H9 (cell line): ENCODE results near the gene MARCHF6. TPM values are rescaled to one million over a fixed set of nuclear protein-coding genes. Genes with fewer than 3 reads are reported as not detected.

Experiments
- DNase-seq: peaks from one replicate; pipeline ENCODE4 v3.0.0-alpha.2; 2017
- H2AFZ ChIP-seq: one replicate; pipeline ENCODE4 v1.6.1; 2013; ENCODE audit warnings: mild to moderate bottlenecking, low read length, control low read depth, moderate library complexity
- H2AK5ac ChIP-seq: 2 replicates; pipeline ENCODE4 v1.6.1; 2013; ENCODE audit warnings: low read length, control low read depth, mixed read lengths; ENCODE audit not compliant: insufficient read length
- H2BK120ac ChIP-seq: one replicate; pipeline ENCODE4 v1.6.1; 2013; ENCODE audit warnings: low read depth, mild to moderate bottlenecking, low read length, control low read depth, inconsistent platforms; ENCODE audit not compliant: poor library complexity, severe bottlenecking
- H2BK12ac ChIP-seq: 2 replicates; pipeline ENCODE4 v1.6.1; 2013; ENCODE audit warnings: low read length, control low read depth, mixed read lengths, low read depth; ENCODE audit not compliant: insufficient read length
- H2BK15ac ChIP-seq: 2 replicates; pipeline ENCODE4 v1.6.1; 2013; ENCODE audit warnings: low read depth, low read length, control low read depth
- H2BK20ac ChIP-seq: one replicate; pipeline ENCODE4 v1.6.1; 2013; ENCODE audit warnings: low read depth, mild to moderate bottlenecking, low read length, control low read depth, inconsistent platforms; ENCODE audit not compliant: poor library complexity, severe bottlenecking
- H2BK5ac ChIP-seq: 2 replicates; pipeline ENCODE4 v1.6.1; 2013; ENCODE audit warnings: low read length, control low read depth, mixed read lengths; ENCODE audit not compliant: insufficient read length
- H3K14ac ChIP-seq: 2 replicates; pipeline ENCODE4 v1.6.1; 2013; ENCODE audit warnings: low read length, control low read depth; ENCODE audit not compliant: insufficient read depth
- H3K18ac ChIP-seq: 2 replicates; pipeline ENCODE4 v1.6.1; 2013; ENCODE audit warnings: low read depth, mild to moderate bottlenecking, mixed read lengths, low read length, control low read depth; ENCODE audit not compliant: insufficient read length
- H3K23ac ChIP-seq: 2 replicates; pipeline ENCODE4 v1.6.1; 2013; ENCODE audit warnings: low read length, control low read depth, mixed read lengths, low read depth; ENCODE audit not compliant: insufficient read length
- H3K23me2 ChIP-seq: 2 replicates; pipeline ENCODE4 v1.6.1; 2013; ENCODE audit warnings: low read depth, mild to moderate bottlenecking, mixed read lengths, low read length, control low read depth; ENCODE audit not compliant: insufficient read length, poor library complexity, severe bottlenecking
- H3K27ac ChIP-seq: 2 replicates; pipeline ENCODE4 v1.5.1; 2013; ENCODE audit warnings: low read length, control low read depth, mixed read lengths, low read depth; ENCODE audit not compliant: insufficient read length
- H3K27me3 ChIP-seq: 2 replicates; pipeline ENCODE4 v1.6.1; 2013; ENCODE audit warnings: low read length, control low read depth, inconsistent platforms; ENCODE audit not compliant: insufficient read depth
- H3K4ac ChIP-seq: 2 replicates; pipeline ENCODE4 v1.6.1; 2013; ENCODE audit warnings: low read depth, mild to moderate bottlenecking, control low read depth, inconsistent platforms, low read length, moderate library complexity
- H3K4me1 ChIP-seq: 2 replicates; pipeline ENCODE4 v1.6.1; 2013; ENCODE audit warnings: low read length, control low read depth, inconsistent platforms; ENCODE audit not compliant: insufficient read depth
- H3K4me2 ChIP-seq: 2 replicates; pipeline ENCODE4 v1.6.1; 2013; ENCODE audit warnings: low read length, control low read depth, mixed read lengths; ENCODE audit not compliant: insufficient read length, insufficient read depth
- H3K56ac ChIP-seq: 2 replicates; pipeline ENCODE4 v1.6.1; 2013; ENCODE audit warnings: low read depth, mild to moderate bottlenecking, mixed read lengths, low read length, control low read depth; ENCODE audit not compliant: insufficient read length
- H3K79me1 ChIP-seq: 2 replicates; pipeline ENCODE4 v1.6.1; 2013; ENCODE audit warnings: low read depth, mild to moderate bottlenecking, moderate library complexity, low read length, control low read depth, inconsistent platforms; ENCODE audit not compliant: insufficient read depth, poor library complexity, severe bottlenecking
- H3K79me2 ChIP-seq: 2 replicates; pipeline ENCODE4 v1.6.1; 2013; ENCODE audit warnings: low read length, control low read depth, inconsistent platforms; ENCODE audit not compliant: insufficient read depth
- H3K9ac ChIP-seq: 2 replicates; pipeline ENCODE4 v1.6.1; 2013; ENCODE audit warnings: low read length, control low read depth, mixed read lengths; ENCODE audit not compliant: insufficient read length; ENCODE audit errors: extremely low read depth
- H3K9me3 ChIP-seq: one replicate; pipeline ENCODE4 v1.6.1; 2013; ENCODE audit warnings: low read depth, low read length, inconsistent platforms; ENCODE audit not compliant: control insufficient read depth
- H3T11ph ChIP-seq: one replicate; pipeline ENCODE4 v1.6.1; 2013; ENCODE audit warnings: mild to moderate bottlenecking, low read length, control low read depth, inconsistent platforms
- H4K20me1 ChIP-seq: one replicate; pipeline ENCODE4 v1.6.1; 2013; ENCODE audit not compliant: control insufficient read depth, insufficient read length, insufficient read depth
- H4K5ac ChIP-seq: 2 replicates; pipeline ENCODE4 v1.6.1; 2013; ENCODE audit warnings: low read depth, mild to moderate bottlenecking, mixed read lengths, low read length, control low read depth; ENCODE audit not compliant: insufficient read length
- H4K8ac ChIP-seq: replicated peaks from 2 replicates; pipeline ENCODE4 v1.6.1; 2013; ENCODE audit warnings: low read length, control low read depth, mixed read lengths, low read depth; ENCODE audit not compliant: insufficient read length
- H4K91ac ChIP-seq: 2 replicates; pipeline ENCODE4 v1.6.1; 2013; ENCODE audit warnings: low read depth, mild to moderate bottlenecking, moderate library complexity, mixed read lengths, low read length, control low read depth; ENCODE audit not compliant: insufficient read length
- H3K27ac Mint-ChIP-seq, 3 experiments: 2 replicates in 2 of 3; 3 replicates in 1 of 3; pipeline ENCODE4 v1.8.0; 2020 to 2021; ENCODE audit warnings: mixed read lengths in 3 of 3, mild to moderate bottlenecking in 1 of 3, moderate library complexity in 1 of 3
- H3K27me3 Mint-ChIP-seq: 2 replicates; pipeline ENCODE4 v1.8.0; 2021; ENCODE audit warnings: low read depth, mild to moderate bottlenecking, moderate library complexity, mixed read lengths
- H3K36me3 Mint-ChIP-seq, 3 experiments: 2 replicates in 2 of 3; 3 replicates in 1 of 3; pipeline ENCODE4 v1.8.0; 2020 to 2021; ENCODE audit warnings: low read depth in 3 of 3, mixed read lengths in 3 of 3; ENCODE audit not compliant: insufficient read depth in 1 of 3
- H3K4me1 Mint-ChIP-seq, 2 experiments: 2 replicates each; pipeline ENCODE4 v1.8.0; 2020; ENCODE audit warnings: mixed read lengths in 2 of 2
- H3K4me3 Mint-ChIP-seq, 2 experiments: 2 replicates in 1 of 2; 3 replicates in 1 of 2; pipeline ENCODE4 v1.8.0; 2020 to 2021; ENCODE audit warnings: mild to moderate bottlenecking in 2 of 2, mixed read lengths in 2 of 2, moderate library complexity in 1 of 2
- H3K9me3 Mint-ChIP-seq, 2 experiments: 2 replicates in 1 of 2; 3 replicates in 1 of 2; pipeline ENCODE4 v1.8.0; 2020; ENCODE audit warnings: mild to moderate bottlenecking in 2 of 2, mixed read lengths in 2 of 2, moderate library complexity in 1 of 2
- WGBS: extraction: QIAGEN DNeasy Blood & Tissue Kit; methylation state at CpG from one replicate; pipeline ENCODE4 v1.1.7; 2013; ENCODE audit warnings: missing lambda C conversion rate, low lambda C conversion rate, mixed read lengths; ENCODE audit not compliant: insufficient read length; ENCODE audit errors: extremely low coverage; 5-methylcytosine and 5-hydroxymethylcytosine counted together
- total RNA-seq: library from RNA; stranded (reverse); gene quantifications from 2 replicates; pipeline ENCODE4 v1.2.1, GENCODE V29; 2021
- TF ChIP-seq, protein P1 (sequence below): fragments of 200-600 bp; sonication (generic); conservative IDR thresholded peaks from 3 replicates; pipeline ENCODE4 v1.8.0; 2021; ENCODE audit warnings: antibody characterized with exemption, mild to moderate bottlenecking

Gene MARCHF6
- total RNA-seq, 1 experiment from 2014 or later: 118 TPM

DNA sequence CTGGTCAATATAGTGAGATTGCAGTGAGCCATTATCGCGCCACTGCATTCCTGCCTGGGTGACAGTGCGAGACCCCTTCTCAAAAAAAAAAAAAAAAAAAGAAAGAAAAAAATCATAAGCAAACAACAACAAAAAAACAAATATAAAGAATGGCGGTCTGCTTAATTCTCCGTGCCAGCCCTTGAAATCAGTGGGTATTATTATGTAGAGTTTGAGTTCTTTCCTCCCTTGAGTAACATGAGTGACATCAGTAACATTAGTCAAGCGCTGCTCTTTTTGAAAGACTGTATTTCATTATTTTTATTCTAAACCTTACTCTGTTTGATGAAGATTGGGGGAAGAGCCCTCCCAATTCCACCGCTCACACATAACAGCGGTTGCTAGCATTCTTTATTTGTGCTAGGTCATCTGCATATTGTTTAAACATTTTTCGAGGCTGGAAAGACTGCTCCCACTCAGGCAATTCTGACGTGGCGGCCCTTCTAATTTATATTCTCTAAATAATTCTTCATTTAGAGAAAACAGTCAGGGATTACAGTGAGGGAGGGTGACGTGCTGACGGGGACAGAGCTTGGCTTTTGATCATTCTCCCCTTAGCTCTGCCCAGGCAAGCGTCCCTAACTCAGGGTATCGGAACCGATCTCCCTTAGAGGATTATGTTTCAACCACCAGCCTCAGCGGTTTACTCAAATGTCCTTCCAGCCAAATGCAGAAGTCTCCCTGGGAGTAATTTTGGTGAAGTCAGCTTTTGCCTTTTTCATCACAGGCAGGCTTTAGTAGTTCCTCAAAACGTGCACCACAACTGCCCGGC lies 860 bp upstream of the MARCHF6 start:
- Histone ChIP-seq H3K14ac (peak overlapping the region; percentile 73; the same call in 1 of the 2 replicates), H3K56ac (no peak overlapping the region), H4K91ac (no peak overlapping the region), H3T11ph (no peak overlapping the region), H3K23ac (no peak overlapping the region), H3K4me2 (peak overlapping the region; percentile 84), H4K20me1 (no peaks in the 10 kb centered on the region), H2BK12ac (no peak overlapping the region), H3K23me2 (peaks cover 11% of the 10 kb centered on the region), H2AFZ (no peak overlapping the region), H4K5ac (no peak overlapping the region), H2BK120ac (no peak overlapping the region), H3K9me3 (no peaks in the 10 kb centered on the region), H3K18ac (peak overlapping the region; percentile 80), H3K79me2 (peaks cover 8% of the 10 kb centered on the region; the same call in 1 of the 2 replicates), H3K9ac (peak overlapping the region; percentile 80), H3K4me1 (peaks cover 6% of the 10 kb centered on the region; the same call in 1 of the 2 replicates), H3K4ac (no peak overlapping the region; the same call in 1 of the 2 replicates), H4K8ac (no peak overlapping the region), H2AK5ac (no peak overlapping the region), H2BK20ac (no peak overlapping the region), H3K79me1 (no peaks in the 10 kb centered on the region), H2BK15ac (no peak overlapping the region), H3K27me3 (no peaks in the 10 kb centered on the region), H3K27ac (no peak overlapping the region), H2BK5ac (no peak overlapping the region)
- TF ChIP-seq, protein P1, sequence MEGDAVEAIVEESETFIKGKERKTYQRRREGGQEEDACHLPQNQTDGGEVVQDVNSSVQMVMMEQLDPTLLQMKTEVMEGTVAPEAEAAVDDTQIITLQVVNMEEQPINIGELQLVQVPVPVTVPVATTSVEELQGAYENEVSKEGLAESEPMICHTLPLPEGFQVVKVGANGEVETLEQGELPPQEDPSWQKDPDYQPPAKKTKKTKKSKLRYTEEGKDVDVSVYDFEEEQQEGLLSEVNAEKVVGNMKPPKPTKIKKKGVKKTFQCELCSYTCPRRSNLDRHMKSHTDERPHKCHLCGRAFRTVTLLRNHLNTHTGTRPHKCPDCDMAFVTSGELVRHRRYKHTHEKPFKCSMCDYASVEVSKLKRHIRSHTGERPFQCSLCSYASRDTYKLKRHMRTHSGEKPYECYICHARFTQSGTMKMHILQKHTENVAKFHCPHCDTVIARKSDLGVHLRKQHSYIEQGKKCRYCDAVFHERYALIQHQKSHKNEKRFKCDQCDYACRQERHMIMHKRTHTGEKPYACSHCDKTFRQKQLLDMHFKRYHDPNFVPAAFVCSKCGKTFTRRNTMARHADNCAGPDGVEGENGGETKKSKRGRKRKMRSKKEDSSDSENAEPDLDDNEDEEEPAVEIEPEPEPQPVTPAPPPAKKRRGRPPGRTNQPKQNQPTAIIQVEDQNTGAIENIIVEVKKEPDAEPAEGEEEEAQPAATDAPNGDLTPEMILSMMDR: no peak
- Mint-ChIP-seq H3K4me3 (peak overlapping the region; percentile 84 to 95), H3K27me3 (peaks cover 13% of the 10 kb centered on the region), H3K36me3 (no peaks in the 10 kb centered on the region), H3K27ac (peak overlapping the region; percentile 94 to 97 (median 94)), H3K4me1 (peaks cover 25 to 33% of the 10 kb centered on the region in 2 experiments), H3K9me3 (no peaks in the 10 kb centered on the region)
- DNase-seq: no peak
- WGBS: no CpG with 5 or more reads among the region's 19 CpGs
